Retinal pigment epithelial cell (primary cell): Measurements from ENCODE around the gene WDR54.

Experiments
- DNase-seq: peaks from one replicate; pipeline ENCODE4 v3.0.0-alpha.2; 2010; ENCODE audit warnings: low read depth
- H3K4me3 ChIP-seq: 2 replicates; pipeline ENCODE4 v1.5.1; 2011; ENCODE audit warnings: mild to moderate bottlenecking, low read length, control low read depth, moderate library complexity
- TF ChIP-seq, protein P1 (sequence below): conservative IDR thresholded peaks from 2 replicates; pipeline ENCODE4 v1.5.1; 2011; ENCODE audit warnings: low read depth, low read length, control low read depth, inconsistent platforms

Gene WDR54

GRCh38 chr2:74421221-74421870, at the start of gene WDR54, which contains the start of gene C2orf81:
TSS of gene WDR54 (plus strand) at chr2:74421730. CDS start at chr2:74422154, 424 bp downstream.
TSS of gene C2orf81 (minus strand) at chr2:74421619. CDS start at chr2:74421560, 59 bp downstream.
- peak; percentile 57 for DNase-seq
- peak within 1 kb of the TSS; percentile 82 for H3K4me3 ChIP-seq
- TF ChIP-seq, protein P1, sequence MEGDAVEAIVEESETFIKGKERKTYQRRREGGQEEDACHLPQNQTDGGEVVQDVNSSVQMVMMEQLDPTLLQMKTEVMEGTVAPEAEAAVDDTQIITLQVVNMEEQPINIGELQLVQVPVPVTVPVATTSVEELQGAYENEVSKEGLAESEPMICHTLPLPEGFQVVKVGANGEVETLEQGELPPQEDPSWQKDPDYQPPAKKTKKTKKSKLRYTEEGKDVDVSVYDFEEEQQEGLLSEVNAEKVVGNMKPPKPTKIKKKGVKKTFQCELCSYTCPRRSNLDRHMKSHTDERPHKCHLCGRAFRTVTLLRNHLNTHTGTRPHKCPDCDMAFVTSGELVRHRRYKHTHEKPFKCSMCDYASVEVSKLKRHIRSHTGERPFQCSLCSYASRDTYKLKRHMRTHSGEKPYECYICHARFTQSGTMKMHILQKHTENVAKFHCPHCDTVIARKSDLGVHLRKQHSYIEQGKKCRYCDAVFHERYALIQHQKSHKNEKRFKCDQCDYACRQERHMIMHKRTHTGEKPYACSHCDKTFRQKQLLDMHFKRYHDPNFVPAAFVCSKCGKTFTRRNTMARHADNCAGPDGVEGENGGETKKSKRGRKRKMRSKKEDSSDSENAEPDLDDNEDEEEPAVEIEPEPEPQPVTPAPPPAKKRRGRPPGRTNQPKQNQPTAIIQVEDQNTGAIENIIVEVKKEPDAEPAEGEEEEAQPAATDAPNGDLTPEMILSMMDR = no peak

GRCh38 chr2:74372674-74373073, 48.9 kb upstream of the WDR54 start:
- TF ChIP-seq, protein P1 = no peak
- no peak for DNase-seq
- H3K4me3 ChIP-seq = peak overlapping the region; percentile 11

DNA sequence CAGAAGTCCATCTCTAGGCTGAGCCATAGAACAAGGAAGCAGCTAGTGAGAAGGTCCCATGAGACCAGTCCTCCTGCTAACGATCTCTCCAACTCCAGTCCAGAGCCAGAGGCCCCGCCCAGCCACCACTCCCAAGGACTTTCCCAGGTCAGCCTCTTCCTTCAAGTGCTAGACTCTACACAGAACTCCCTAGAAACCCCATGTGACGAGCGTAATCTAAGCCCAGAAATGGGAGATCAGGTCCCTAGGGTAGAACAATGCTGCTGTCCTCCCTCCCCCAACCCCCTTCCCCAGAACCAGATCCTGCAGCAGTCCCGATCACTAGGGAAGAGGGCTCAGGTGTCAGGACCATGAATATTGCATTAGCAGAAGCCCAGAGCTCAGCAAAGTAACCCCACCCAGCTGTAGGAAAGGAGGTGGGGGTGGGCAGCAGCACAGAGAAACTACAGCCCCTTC, 48.3 kb upstream of the WDR54 start:
- TF ChIP-seq, protein P1 = no peak

DNA sequence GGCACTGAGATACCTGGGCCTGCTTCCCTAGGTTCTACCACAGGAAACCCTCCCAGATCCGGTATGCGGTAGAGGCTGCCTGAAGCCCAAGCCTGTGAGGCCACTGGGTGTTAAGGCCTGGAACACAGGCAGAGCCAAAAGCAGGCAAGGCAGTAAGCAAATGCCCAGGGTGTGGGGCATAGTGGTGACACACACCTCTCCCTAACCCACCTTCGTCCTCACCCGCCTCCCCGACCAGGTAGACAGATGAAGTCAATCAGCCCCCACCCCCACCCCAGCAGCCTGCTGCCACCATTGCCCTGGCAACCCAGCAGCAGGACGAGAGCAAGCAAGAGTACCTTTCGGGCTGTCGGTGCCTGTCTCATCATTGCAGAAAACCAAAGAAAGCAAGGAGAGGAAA, 47.5 kb upstream of the WDR54 start:
- H3K4me3 ChIP-seq = peak overlapping the region; percentile 79
- TF ChIP-seq, protein P1 = no peak
- DNase-seq = no peak

More for the DNA sequence above, 48.3 kb upstream of the WDR54 start:
- DNase-seq = no peak
- H3K4me3 ChIP-seq = peak overlapping the region; percentile 79

DNA sequence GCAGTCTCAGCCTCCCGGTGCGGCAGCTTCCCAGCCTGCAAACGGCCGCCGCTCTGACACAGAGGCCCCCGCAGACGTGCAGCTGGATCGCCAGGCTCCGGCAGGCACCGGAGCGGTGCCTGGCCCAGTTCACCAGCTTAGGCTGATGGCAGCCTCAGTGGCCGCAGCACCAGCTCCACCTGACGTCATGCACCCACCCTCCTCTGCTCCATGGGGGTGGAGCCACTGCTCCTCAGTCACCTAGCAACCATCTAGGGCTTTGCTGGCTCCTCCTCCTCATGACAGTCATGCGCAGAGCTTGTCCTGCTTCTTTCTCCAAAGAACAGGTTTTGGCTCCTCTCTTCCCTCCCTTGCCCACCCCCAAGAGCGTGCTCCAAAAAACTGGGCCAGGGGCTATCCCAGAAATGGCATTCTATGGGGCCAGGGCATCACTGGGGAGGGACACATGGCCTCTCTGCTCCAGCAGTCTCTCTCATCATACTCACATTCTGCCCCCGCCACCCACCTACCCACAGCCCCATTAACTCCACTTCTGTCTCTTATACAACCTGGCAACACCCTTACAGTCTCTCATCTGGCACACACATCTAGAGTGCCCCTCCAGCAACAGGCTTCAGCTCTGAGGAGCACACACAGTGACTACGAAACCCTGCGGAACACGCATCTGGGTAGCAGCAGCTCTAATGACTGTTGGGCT, 46.9 kb upstream of the WDR54 start:
- H3K4me3 ChIP-seq = peak overlapping the region; percentile 79
- TF ChIP-seq, protein P1 = no peak
- DNase-seq = peak; percentile 77

DNA sequence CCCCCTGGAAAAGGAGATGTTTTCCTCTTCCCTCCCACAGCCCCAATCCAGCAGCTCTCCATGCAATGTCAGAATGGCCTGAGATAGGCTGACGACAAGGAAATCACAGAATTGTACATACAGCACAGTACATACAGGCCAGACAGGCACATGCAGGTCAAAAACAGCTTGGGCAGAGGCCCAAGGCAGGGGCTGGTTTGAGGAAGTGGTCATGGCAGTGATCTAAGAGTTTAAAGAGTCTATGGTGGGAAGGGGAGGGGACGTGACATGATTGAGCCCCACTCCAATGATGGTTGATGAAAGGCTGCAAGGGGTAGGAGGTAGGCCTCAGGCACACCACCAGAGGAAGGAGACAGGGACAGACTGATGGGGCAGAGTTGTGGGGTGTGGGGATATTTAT, 45.7 kb upstream of the WDR54 start:
- H3K4me3 ChIP-seq = no peak overlapping the region
- TF ChIP-seq, protein P1 = no peak
- DNase-seq = no peak
